DMS79 treated with DMSO at 0.1 percent for 48 hours (cell line): ENCODE data around the gene ME3.
"Not testable (repeated sequence)": the region's sequence is repeated elsewhere in the genome, so short reads cannot be mapped to it uniquely, and the experiment has no call there.

Experiments
- DNase-seq: peaks from one replicate; lab custom pipeline; 2025; lab: John Stamatoyannopoulos, UW

ME3 gene

GRCh38 chr11:86663761-86664160 is 8.7 kb downstream of the ME3 start:
- no peak for DNase-seq

- no peak for DNase-seq
These were observed 9.1 kb downstream of the ME3 start for GRCh38 chr11:86663291-86663690.

GRCh38 chr11:86660736-86661135 is 11.7 kb downstream of the ME3 start:
- no peak for DNase-seq

GRCh38 chr11:86660088-86660487 is 12.3 kb downstream of the ME3 start:
- no peak for DNase-seq

DNA sequence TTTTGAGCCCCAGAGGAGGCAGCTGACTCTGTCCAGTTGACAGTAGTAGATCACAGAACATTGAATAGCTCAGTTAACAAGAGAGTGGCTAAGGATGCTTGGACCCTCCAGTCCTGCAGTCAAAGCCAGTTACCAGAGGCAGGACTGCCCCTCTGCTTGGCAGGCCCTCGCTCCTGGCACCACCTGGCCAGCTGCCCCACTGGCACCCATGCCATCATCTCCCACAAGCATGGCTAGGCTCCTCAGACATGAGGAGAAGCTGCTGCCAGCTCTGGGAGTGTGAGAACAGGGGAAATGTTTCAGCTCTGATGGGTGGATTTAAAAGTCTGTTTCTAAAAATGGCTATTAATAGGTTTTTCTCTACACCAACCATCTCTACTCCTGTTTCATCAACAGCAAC is 13.9 kb downstream of the ME3 start:
- no peak for DNase-seq

- DNase-seq = not testable (repeated sequence)
These were observed 27.2 kb downstream of the ME3 start for GRCh38 chr11:86645212-86645611.

DNA sequence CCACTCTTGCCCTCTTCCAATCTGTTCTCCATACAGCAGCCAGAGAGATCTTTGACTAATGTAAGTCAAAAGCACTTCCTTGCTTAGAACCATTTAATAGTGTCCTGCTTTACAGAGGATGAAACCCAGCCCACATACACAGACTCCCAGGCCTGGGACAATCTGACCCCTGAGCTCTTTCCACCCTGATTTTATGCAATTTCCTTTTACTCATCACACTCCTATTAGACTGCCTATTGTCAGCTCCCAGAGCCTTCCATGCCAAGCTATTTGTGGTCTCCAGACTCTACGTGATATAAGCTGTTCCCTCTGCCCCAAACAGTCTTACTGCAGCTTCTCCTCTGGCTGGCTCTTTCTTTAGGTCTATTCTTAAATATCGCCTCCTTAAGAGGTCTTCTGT is 28.1 kb downstream of the ME3 start:
- DNase-seq = no peak

- DNase-seq = no peak
These were observed 30.7 kb downstream of the ME3 start for GRCh38 chr11:86641537-86642261.

DNA sequence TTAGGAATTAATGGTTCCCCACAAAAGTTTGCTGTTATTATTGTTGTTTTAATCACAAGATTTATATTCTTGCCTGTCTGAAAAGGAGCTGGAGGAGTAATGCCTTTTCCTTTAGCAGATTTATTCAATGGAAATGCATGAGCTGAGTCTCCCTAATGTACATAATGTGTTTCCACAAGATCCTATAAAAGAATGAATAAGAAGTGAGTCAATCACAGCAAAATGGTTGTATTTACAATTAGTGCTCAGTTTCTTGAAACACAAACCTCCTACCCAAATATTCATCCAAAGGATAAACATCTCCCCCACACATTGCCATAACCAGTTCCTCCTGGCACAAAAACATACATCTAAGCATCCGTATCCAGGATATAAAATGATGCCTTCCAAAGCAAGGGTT is 33.3 kb downstream of the ME3 start:
- DNase-seq = no peak

DNA sequence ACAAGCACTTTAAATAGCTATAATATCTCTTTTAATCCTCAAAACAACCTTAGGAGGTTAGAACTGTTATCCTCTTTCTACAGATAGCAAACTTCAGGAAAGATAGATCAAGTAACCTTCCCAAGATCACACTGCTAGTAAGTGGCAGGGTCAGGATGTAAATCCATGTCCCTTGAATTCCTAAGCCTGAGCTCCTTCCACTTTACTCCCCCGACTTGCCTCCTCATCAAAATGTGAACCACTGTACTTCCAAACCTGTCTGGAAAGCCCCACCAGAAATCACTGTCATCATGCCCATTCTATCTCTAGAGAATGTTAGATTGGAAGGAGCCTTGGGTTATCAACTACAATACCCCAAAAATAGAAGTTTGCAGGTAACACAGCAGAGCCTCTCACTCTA is 33.7 kb downstream of the ME3 start:
- no peak for DNase-seq

GRCh38 chr11:86637988-86638387 is 34.4 kb downstream of the ME3 start:
- DNase-seq = no peak

DNA sequence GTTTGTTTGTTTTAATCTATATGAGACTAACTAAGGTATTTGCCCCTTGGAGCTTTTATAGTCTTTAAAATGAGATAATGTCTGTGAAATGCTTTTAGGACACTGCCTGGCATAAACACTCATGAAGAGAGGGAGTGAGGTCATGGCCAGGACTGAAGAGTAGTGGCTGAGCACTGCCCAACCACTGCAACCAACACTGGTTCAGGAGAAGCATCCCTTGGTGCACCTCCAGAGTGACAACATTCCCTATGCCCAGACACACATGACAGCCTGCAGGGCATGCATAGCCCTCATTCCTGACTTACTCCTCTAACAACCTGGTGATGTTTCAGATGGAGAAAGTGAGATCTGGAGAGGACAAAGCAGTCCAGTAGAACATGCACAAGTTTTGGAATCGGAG is 36.1 kb downstream of the ME3 start:
- no peak for DNase-seq

GRCh38 chr11:86632499-86633269 is 39.7 kb downstream of the ME3 start:
- no peak for DNase-seq

DNA sequence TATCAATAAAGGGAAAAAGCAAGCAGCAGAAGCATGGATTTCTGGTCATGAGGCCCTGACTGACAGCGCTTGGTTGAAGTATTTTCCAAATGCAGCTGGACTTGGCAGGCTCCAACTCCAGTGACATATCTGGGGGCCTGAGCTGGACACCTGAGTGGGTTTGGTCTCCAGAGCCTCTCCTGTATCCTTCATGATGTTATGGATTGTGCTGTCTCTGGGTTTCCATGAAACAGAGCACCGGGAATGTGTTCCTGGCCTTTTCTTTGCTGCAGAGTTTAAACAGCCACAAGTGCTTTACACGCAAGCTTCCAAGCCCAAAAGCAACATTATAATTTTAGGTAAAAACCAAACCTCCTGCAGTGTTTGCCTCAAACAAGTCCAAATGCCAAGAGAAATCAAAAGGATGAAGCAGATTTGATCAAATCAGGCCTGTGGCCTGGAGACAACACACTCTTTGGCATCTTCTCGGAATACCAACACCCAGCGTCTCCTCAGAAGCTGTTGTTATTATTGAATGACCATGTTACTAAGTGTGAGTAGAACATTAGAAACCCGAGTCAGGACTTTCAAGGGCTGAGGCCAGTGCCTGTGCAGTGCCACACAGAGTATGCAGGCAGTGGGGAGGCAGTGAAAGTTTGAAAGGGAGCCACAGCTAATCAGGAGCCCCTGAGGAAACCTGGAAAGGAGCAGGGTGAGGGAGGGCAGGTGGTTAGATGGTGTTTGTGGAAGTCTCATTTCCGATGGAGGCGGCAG is 42.0 kb downstream of the ME3 start:
- no peak for DNase-seq

GRCh38 chr11:86629045-86629706 is 43.2 kb downstream of the ME3 start:
- DNase-seq = no peak

- DNase-seq = no peak
These were observed 44.5 kb downstream of the ME3 start for GRCh38 chr11:86627776-86628455.

DNA sequence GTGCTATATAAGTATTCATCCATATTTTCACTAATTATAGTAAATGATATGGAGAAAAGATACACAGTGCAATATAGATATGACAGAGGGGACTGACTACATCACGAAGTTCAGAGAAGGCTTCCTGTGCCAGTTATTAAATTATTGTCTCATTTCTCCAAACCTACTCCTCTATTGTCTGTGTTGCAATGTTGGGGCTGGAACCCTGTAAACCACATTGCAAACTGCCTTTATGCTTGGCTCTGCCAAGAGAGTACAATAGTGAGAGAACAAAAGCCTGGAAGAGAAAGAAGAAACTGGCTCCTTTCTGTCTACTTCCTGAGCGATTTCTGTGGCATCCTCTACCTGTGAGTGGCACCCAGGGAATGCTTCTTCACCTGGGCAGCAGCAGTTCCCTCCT is 46.4 kb downstream of the ME3 start:
- no peak for DNase-seq

- DNase-seq = no peak
These were observed 46.9 kb downstream of the ME3 start for GRCh38 chr11:86625544-86625943.

- DNase-seq = no peak
These were observed 48.0 kb downstream of the ME3 start for GRCh38 chr11:86624366-86624765.

DNA sequence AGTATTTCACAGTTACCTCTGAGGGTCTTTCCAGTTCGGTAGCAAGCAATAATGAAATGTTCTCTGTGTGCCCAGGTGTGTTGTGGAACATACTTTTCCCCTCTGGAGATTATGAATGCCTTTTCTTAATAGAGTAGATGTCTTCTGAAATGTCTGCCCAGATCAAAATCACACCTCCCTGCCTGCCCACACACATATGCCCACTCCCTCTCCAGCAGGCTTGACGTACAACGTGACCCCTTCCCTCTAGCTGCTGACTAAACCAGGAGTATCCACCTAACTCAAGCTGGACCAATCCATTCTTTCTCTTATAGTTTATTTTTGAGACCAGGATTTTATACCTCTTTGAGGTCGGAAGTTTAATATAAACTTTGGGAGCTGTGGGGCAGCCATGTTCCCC is 48.7 kb downstream of the ME3 start:
- DNase-seq = no peak

DNA sequence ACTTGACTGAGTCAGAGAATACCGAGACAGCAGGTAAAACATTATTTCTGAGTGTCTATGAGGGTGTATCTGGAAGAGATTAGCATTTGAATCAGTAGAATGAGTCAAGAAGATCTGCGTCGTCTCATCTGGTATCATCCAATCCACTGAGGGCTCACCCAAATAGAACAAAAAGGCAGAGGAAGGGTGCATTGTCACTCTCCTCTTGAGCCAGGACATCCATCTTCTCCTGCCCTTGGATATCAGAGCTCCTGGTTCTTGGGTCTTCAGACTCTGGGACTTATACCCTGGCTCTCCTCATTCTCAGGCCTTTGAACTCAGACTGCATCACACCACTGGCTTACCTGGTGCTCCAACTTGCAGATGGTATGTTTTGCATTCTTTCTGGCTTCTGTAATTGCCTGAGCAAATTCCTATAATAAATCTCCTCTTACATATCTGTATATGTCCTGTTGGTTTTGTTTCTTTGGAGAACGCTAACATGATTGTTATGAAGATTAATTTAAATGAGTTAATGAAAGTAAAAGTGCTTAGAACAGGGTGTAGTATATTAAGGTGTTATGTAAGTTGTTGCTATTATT is 49.3 kb downstream of the ME3 start:
- no peak for DNase-seq
